Gastrocnemius medialis (tissue), 4 donors: ENCODE results near the gene ST6GALNAC6. TPM values are rescaled to one million over a fixed set of nuclear protein-coding genes. Genes with fewer than 3 reads are reported as not detected.

Experiments used
- ATAC-seq, 2 donors: fragments of 150-250 bp; one replicate each; pipeline ENCODE4 v1.9.1; 2016
- DNase-seq, 2 donors: peaks; one replicate each; pipeline ENCODE4 v3.0.0-alpha.2; 2019
- H3K27ac ChIP-seq, 4 donors: fragments of 200-600 bp; sonication (generic); 1 replicate in 1 of 4; 2 replicates in 3 of 4; pipeline ENCODE4 v1.5.1; 2016 to 2018; ENCODE audit warnings: mild to moderate bottlenecking in 2 of 4, moderate library complexity in 1 of 4
- H3K27me3 ChIP-seq, 3 donors: fragments of 200-600 bp; sonication (generic) in 2 of 3; 1 replicate in 1 of 3; 2 replicates in 2 of 3; pipeline versions ENCODE4 v1.5.1 to v1.6.0; 2016 to 2019; ENCODE audit warnings: mild to moderate bottlenecking in 1 of 3, moderate library complexity in 1 of 3
- H3K36me3 ChIP-seq, 2 donors: fragments of 200-600 bp; sonication (generic) in 1 of 2; one replicate each; pipeline ENCODE4 v1.5.1; 2017 to 2018
- H3K4me1 ChIP-seq, 2 donors: fragments of 200-600 bp; sonication (generic) in 1 of 2; one replicate each; pipeline ENCODE4 v1.5.1; 2016 to 2017; ENCODE audit warnings: mild to moderate bottlenecking in 2 of 2
- H3K4me3 ChIP-seq, 4 donors: fragments of 200-600 bp; sonication (generic) in 3 of 4; 1 replicate in 1 of 4; 2 replicates in 3 of 4; pipeline ENCODE4 v1.5.1; 2016 to 2019; ENCODE audit warnings: mild to moderate bottlenecking in 2 of 4
- H3K9me3 ChIP-seq, 3 donors: fragments of 200-600 bp; sonication (generic) in 2 of 3; 1 replicate in 1 of 3; 2 replicates in 2 of 3; pipeline ENCODE4 v1.5.1; 2016 to 2019
- CTCF ChIP-seq, 5 experiments: fragments of 450-650 bp in 3 of 5; fragments of 200-600 bp in 2 of 5; sonication (generic) in 2 of 5; IDR thresholded peaks in 4 of 5; conservative IDR thresholded peaks in 1 of 5; 1 replicate in 4 of 5; 2 replicates in 1 of 5; pipeline ENCODE4 v1.5.1; 2016 to 2019; ENCODE audit warnings: antibody characterized with exemption in 5 of 5, mild to moderate bottlenecking in 3 of 5, moderate library complexity in 3 of 5
- POLR2A ChIP-seq, 2 donors: fragments of 450-650 bp; IDR thresholded peaks; one replicate each; pipeline ENCODE4 v1.6.1; 2017; ENCODE audit warnings: antibody characterized with exemption in 2 of 2, mild to moderate bottlenecking in 2 of 2, moderate library complexity in 2 of 2
- in situ Hi-C, 4 donors: fragments of 200-750 bp; cut with MboI; loops; one replicate each; pipeline versions ENCODE4 v1.15.0 to v1.8.0; 2017; ENCODE audit warnings: low sequenced_read_pairs in 4 of 4
- intact Hi-C: fragments of 100-400 bp; cut with DNase I; formaldehyde crosslinking; loops from one replicate; pipeline ENCODE4 v1.15.1; 2023; ENCODE audit warnings: low total_unique reads
- total RNA-seq, 4 donors: library from RNA; depleted of rRNA; stranded (reverse); fragments of >200 nt; gene quantifications; one replicate each; pipeline versions ENCODE4 v1.1.0 to v1.2.3, GENCODE V29; 2016

The ST6GALNAC6 gene
- total RNA-seq, 4 donors from 2014 or later, result 46.7 to 69.3 (median 56.9) TPM

DNA sequence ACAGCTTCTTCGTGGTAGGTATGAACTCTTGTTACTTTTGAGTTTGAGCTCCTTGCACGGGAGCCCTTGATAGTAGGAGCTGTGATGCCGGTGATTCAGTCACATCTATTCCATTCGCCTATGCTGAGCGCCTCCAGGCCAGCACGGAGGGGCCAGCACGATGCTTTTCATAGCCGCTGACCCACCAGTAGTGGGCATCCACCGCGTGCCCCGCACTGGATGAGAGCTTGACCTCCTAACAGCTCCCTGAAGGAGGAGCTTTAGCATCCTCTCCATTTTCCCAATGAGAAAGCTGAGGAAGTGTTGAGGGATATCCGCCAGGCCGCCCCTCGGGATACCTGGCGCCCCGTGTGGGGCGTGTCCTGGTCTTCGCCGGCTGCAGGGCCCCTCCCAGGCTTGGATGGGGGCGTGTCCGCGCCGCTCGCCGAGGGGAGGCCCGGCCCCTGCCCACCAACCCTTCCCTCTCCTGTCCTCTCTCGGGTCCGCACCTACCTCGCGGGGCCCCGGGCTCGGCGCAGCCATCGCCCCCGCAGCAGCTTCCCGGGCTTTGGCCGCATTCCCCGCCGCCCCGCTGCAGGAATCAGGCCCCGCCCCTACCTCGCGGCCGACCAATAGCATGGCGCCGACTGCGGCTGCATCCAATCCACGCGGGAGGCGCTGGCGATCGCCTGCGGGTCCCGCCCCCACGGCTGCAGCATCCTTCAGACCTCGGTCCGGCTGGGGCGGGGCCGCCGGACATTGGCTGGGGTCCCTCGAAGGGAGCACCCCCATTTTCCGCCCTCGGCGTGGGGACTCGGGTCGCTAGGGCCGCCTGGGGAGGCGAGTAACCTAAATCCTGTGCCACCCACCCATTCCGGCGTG, 31.1 kb upstream of the ST6GALNAC6 start, which contains the start of gene PIP5KL1:
Gene PIP5KL1, minus strand, starts transcription at position 547 of the 861 bp plus-strand sequence. Its CDS starts 25 bp downstream, at position 522.
- Histone ChIP-seq H3K36me3 (no peaks in the 10 kb centered on the region), H3K4me1 (peaks cover 12 to 18% of the 10 kb centered on the region in 2 donors), H3K4me3 (peak within 1 kb of the TSS; percentile 44 to 62 (median 56)), H3K27me3 (peaks cover 29 to 51% (median 41%) of the 10 kb centered on the region in 3 donors), H3K27ac (no peak within 1 kb of the TSS), H3K9me3 (no peaks in the 10 kb centered on the region)
- no peak for TF ChIP-seq CTCF (IDR thresholded peaks at IDR 0.05 in 4 of 5, conservative IDR thresholded peaks at IDR 0.05 in 1 of 5)
- TF ChIP-seq POLR2A (IDR thresholded peaks at IDR 0.05), result no peak
- peak; percentile 72 to 77 for ATAC-seq
- intact Hi-C loops, result no loop called here
- DNase-seq, result peak; percentile 53 to 58
- in situ Hi-C loops, result loop anchor here in 1 of 4 donors (10.0 kb wide), 1 partner anchor 104 kb away; no protein-coding TSS in a partner anchor

DNA sequence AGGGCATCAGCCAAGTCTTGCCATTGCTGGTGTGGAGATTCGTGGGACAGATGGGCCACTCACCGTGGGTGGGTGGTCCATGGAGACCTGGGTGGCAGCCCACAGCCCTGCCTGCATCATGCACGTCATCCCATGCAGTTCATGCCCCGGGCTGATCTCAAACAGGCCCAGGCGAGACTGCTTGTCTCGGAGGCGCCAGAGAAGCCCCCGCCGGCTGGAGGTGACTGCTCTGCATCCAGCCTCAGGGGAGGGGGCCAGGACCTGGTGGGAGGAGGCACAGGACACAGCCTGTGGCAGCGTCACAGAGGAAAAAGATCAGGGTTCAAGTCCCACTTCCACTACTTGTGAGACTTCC, 30.2 kb upstream of the ST6GALNAC6 start:
- Histone ChIP-seq H3K27me3 (peaks cover 35 to 51% (median 41%) of the 10 kb centered on the region in 3 donors), H3K27ac (no peak overlapping the region), H3K36me3 (no peaks in the 10 kb centered on the region), H3K4me3 (no peak overlapping the region), H3K4me1 (peaks cover 12 to 18% of the 10 kb centered on the region in 2 donors), H3K9me3 (no peaks in the 10 kb centered on the region)
- no peak for ATAC-seq
- intact Hi-C loops (loop anchor here (10.0 kb wide), 1 partner anchor 425 kb away; no protein-coding TSS in a partner anchor), in situ Hi-C loops (loop anchor here in 2 of 4 donors (10.0 kb wide), 2 partner anchors 195 to 335 kb away; partner anchors contain the start of gene TOR2A (in 1 of the 2))
- TF ChIP-seq CTCF (IDR thresholded peaks at IDR 0.05 in 4 of 5, conservative IDR thresholded peaks at IDR 0.05 in 1 of 5) (no peak), POLR2A (IDR thresholded peaks at IDR 0.05) (no peak)
- DNase-seq, result no peak

DNA sequence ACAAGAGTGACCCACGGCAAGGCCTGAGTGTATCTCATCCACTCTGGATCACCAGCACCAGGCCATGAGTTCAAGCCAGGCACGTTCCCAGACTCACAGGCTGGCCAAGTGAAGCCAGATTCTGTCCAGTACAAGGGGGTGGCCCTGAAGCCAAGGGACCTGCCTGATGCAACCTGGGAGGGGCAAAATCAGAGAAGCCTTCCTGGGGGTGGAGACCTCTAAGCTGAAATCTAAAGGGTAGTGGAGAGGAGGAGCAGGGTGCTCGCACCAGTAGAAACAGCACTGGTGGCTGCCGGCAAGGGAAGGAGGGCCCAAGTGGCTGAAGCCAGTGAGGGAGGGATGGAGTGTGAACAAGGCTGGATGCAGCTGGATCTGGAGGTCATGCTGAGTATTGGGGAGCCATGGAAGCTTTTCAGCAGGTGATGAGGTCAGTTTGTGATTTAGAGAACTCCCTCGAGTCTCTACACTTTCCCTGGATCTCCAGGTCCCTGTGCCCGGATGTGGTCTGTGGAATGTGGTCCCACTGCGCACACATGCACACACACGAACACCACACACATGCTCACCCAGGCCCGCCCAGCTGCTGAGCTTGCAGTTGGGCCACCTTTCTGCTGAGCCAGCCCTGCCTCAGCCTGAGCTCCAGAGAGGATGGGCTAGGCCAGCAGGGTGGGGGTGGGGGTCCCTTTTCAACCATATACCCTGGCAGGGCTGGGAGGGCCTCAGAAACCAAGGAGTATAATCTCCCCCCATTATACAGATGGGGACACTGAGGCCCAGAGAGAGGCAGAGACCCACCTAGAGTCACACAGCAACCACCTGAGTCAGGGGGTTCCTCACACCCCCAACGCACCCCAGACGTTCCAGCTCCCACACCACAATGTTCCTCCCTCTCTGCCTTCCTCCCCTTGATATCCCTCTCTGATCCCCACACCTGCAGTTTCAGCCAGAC, 29.5 kb upstream of the ST6GALNAC6 start:
- H3K27me3 ChIP-seq, result peaks cover 35 to 51% (median 41%) of the 10 kb centered on the region in 3 donors
- in situ Hi-C loops, result loop anchor here in 2 of 4 donors (10.0 kb wide), 2 partner anchors 194 to 334 kb away; partner anchors contain the start of gene TOR2A (in 1 of the 2)

More for the DNA sequence above, 29.5 kb upstream of the ST6GALNAC6 start:
- Histone ChIP-seq H3K36me3 (no peaks in the 10 kb centered on the region), H3K9me3 (no peaks in the 10 kb centered on the region), H3K4me1 (peaks cover 12 to 18% of the 10 kb centered on the region in 2 donors), H3K27ac (no peak overlapping the region), H3K4me3 (no peak overlapping the region)
- no peak for TF ChIP-seq CTCF (IDR thresholded peaks at IDR 0.05 in 4 of 5, conservative IDR thresholded peaks at IDR 0.05 in 1 of 5)
- no peak for TF ChIP-seq POLR2A (IDR thresholded peaks at IDR 0.05)
- DNase-seq, result no peak
- intact Hi-C loops, result loop anchor here (10.0 kb wide), 1 partner anchor 424 kb away; no protein-coding TSS in a partner anchor
- no peak for ATAC-seq
